GM10266 (cell line): ENCODE measurements around the gene CNOT4.

ENCODE experiments used
- DNase-seq: peaks from one replicate; pipeline ENCODE4 v3.0.0; 2012; ENCODE audit errors: extremely low spot score
- TF ChIP-seq, protein P1 (sequence below): IDR thresholded peaks from 2 replicates; pipeline ENCODE4 v1.5.1; 2012; ENCODE audit warnings: mild to moderate bottlenecking, low read depth; ENCODE audit not compliant: control insufficient read depth, insufficient read depth; ENCODE audit errors: missing control alignments

Gene CNOT4

DNA sequence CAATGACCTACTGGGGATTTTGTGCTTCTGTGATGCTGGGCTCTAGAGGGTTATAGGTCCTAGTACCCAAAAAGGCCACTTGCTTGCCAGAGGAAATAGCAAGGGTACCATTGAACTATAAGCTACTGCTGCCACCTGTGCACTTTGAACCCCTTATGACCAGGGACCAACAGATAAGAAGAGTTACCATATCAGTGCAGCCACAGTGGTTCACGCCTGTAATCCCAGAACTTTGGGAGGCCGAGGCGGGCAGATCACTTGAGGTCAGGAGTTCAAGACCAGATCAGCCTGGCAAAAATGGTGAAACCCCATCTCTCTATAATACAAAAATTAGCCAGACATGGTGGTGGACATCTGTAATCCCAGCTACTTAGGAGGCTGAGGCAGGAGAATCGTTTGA is 15.5 kb upstream of the CNOT4 start:
- TF ChIP-seq, protein P1, sequence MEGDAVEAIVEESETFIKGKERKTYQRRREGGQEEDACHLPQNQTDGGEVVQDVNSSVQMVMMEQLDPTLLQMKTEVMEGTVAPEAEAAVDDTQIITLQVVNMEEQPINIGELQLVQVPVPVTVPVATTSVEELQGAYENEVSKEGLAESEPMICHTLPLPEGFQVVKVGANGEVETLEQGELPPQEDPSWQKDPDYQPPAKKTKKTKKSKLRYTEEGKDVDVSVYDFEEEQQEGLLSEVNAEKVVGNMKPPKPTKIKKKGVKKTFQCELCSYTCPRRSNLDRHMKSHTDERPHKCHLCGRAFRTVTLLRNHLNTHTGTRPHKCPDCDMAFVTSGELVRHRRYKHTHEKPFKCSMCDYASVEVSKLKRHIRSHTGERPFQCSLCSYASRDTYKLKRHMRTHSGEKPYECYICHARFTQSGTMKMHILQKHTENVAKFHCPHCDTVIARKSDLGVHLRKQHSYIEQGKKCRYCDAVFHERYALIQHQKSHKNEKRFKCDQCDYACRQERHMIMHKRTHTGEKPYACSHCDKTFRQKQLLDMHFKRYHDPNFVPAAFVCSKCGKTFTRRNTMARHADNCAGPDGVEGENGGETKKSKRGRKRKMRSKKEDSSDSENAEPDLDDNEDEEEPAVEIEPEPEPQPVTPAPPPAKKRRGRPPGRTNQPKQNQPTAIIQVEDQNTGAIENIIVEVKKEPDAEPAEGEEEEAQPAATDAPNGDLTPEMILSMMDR = no peak
- no peak for DNase-seq

GRCh38 chr7:135523146-135523545 is 13.2 kb upstream of the CNOT4 start:
- DNase-seq = no peak
- TF ChIP-seq, protein P1 = no peak

- TF ChIP-seq, protein P1 = no peak
- no peak for DNase-seq
Measured at GRCh38 chr7:135522509-135522908, 12.6 kb upstream of the CNOT4 start.

DNA sequence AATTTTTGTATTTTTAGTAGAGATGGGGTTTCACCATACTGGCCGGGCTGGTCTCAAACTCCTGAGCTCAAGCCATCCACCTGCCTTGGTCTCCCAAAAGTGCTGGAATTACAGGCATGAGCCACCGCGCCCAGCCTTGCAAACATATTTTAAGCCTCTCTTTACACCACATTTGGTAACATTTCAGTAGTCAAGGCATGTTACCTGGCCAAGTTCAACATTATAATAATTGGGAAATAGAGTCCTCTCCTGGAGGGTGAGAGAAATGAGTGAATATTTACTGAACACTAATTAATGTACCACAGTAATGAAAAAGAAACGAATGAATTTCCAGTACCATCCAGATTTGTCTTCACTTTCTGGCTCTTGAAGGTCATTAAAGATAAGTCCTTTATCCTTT is 10.0 kb upstream of the CNOT4 start:
- no peak for DNase-seq
- TF ChIP-seq, protein P1 = no peak

- DNase-seq = no peak
- TF ChIP-seq, protein P1 = no peak
Measured at GRCh38 chr7:135519233-135519688, 9.4 kb upstream of the CNOT4 start.

DNA sequence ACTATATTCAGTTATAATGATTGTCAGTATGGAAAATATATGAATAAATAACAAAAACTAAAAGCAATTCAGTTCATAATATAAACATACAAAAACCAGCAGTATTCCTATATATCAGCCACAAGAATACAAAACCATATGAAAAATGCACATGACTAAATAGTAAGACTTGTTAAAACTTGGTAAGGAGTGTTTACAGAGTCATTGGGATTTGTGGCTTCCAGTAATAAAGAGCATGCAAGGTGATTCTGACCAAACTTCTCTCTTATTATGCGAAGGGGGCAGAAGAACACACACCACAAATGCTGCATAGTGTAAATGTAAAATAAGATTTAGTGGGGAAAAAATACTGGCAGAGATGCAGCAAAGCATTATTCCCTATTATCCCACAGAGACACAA is 8.8 kb upstream of the CNOT4 start:
- DNase-seq = no peak
- TF ChIP-seq, protein P1 = no peak

DNA sequence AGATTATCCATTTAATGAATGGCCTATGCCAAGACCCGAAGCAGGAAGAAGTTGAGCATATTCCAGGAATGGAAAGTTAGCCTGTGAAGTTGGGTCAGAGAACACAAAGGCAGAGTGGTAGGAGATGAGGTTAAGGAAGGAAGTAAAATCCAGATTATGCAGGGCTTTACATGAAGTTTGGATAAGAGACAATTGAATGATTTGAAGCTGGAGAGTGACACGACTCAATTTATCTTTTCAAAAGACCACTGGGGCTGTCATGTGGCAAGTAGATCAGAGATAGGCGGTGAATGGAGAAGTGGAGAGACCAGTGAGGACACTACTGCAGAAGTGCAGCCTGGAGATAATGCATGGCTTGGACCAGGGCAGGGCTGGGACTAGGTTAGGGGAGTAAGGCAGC is 7.2 kb upstream of the CNOT4 start:
- TF ChIP-seq, protein P1 = no peak
- DNase-seq = no peak
